ENCODE measurements around the gene RNASE7.

RNASE7 gene

DNA sequence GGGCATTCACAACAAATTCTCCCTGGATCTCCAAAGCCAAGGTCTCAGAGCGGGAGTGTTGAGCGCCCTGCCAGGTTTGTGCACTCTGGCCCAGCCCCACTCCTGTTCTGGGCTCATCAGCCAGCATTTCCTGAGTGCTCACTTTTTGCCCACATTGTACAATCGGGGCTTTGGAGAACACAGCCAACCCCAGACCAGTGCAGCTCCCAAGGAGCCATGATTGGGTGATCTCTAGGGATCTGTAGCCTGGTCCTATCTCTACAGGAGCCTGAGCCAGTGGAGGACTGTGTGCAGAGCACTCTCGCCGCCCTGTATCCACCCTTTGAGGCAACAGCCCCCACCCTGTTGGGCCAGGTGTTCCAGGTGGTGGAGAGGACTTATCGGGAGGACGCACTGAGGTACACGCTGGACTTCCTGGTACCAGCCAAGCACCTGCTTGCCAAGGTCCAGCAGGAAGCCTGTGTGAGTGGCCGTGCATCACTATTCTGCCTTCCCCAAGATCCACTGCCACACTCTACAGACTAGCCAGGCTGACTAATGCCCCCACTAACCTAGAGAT is 30.7 kb downstream of the RNASE7 start:
- TF ChIP-seq, protein P1, sequence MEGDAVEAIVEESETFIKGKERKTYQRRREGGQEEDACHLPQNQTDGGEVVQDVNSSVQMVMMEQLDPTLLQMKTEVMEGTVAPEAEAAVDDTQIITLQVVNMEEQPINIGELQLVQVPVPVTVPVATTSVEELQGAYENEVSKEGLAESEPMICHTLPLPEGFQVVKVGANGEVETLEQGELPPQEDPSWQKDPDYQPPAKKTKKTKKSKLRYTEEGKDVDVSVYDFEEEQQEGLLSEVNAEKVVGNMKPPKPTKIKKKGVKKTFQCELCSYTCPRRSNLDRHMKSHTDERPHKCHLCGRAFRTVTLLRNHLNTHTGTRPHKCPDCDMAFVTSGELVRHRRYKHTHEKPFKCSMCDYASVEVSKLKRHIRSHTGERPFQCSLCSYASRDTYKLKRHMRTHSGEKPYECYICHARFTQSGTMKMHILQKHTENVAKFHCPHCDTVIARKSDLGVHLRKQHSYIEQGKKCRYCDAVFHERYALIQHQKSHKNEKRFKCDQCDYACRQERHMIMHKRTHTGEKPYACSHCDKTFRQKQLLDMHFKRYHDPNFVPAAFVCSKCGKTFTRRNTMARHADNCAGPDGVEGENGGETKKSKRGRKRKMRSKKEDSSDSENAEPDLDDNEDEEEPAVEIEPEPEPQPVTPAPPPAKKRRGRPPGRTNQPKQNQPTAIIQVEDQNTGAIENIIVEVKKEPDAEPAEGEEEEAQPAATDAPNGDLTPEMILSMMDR (IDR thresholded peaks at IDR 0.05; ENCODE audit: insufficient read depth, low read length, poor library complexity, severe bottlenecking) = no peak
- no peak for DNase-seq (ENCODE audit: extremely low read depth, insufficient read length)
- no peaks in the 10 kb centered on the region for H3K36me3 ChIP-seq (ENCODE audit: control insufficient read depth, insufficient read depth, low read length)

DNA sequence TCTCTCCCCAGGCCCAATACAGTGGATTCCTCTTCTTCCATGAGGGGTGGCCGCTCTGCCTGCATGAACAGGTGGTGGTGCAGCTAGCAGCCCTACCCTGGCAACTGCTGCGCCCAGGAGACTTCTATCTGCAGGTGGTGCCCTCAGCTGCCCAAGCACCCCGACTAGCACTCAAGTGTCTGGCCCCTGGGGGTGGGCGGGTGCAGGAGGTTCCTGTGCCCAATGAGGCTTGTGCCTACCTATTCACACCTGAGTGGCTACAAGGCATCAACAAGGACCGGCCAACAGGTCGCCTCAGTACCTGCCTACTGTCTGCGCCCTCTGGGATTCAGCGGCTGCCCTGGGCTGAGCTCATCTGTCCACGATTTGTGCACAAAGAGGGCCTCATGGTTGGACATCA is 31.8 kb downstream of the RNASE7 start:
- H3K4me3 ChIP-seq (replicated peaks; ENCODE audit: low read depth, low read length) = no peak overlapping the region
- no peak for DNase-seq (ENCODE audit: extremely low read depth, insufficient read length)
- no peaks in the 10 kb centered on the region for H3K36me3 ChIP-seq (ENCODE audit: control insufficient read depth, insufficient read depth, low read length)
- TF ChIP-seq, protein P1 (IDR thresholded peaks at IDR 0.05; ENCODE audit: insufficient read depth, low read length, poor library complexity, severe bottlenecking) = no peak
- peaks cover 2% of the 10 kb centered on the region for H3K27me3 ChIP-seq (replicated peaks; ENCODE audit: control insufficient read depth, insufficient read depth, low read length)

More for the DNA sequence above, 30.7 kb downstream of the RNASE7 start:
- Histone ChIP-seq H3K27me3 (replicated peaks; ENCODE audit: control insufficient read depth, insufficient read depth, low read length) (peaks cover 5% of the 10 kb centered on the region), H3K4me3 (replicated peaks; ENCODE audit: low read depth, low read length) (no peak overlapping the region)

DNA sequence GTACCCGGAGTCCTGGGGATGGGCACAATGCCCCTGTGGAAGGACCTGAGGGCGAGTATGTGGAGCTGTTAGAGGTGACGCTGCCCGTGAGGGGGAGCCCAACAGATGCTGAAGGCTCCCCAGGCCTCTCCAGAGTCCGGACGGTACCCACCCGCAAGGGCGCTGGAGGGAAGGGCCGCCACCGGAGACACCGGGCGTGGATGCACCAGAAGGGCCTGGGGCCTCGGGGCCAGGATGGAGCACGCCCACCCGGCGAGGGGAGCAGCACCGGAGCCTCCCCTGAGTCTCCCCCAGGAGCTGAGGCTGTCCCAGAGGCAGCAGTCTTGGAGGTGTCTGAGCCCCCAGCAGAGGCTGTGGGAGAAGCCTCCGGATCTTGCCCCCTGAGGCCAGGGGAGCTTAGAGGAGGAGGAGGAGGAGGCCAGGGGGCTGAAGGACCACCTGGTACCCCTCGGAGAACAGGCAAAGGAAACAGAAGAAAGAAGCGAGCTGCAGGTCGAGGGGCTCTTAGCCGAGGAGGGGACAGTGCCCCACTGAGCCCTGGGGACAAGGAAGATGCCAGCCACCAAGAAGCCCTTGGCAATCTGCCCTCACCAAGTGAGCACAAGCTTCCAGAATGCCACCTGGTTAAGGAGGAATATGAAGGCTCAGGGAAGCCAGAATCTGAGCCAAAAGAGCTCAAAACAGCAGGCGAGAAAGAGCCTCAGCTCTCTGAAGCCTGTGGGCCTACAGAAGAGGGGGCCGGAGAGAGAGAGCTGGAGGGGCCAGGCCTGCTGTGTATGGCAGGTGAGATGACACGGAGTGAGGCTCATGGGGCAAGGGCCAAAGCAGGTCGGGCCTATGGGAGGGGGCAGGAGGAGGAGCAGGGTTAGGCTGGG is 32.5 kb downstream of the RNASE7 start:
- no peak for DNase-seq (ENCODE audit: extremely low read depth, insufficient read length)
- Histone ChIP-seq H3K27me3 (replicated peaks; ENCODE audit: control insufficient read depth, insufficient read depth, low read length) (peaks cover 2% of the 10 kb centered on the region), H3K4me3 (replicated peaks; ENCODE audit: low read depth, low read length) (no peak overlapping the region), H3K36me3 (ENCODE audit: control insufficient read depth, insufficient read depth, low read length) (no peaks in the 10 kb centered on the region)
- TF ChIP-seq, protein P1 (IDR thresholded peaks at IDR 0.05; ENCODE audit: insufficient read depth, low read length, poor library complexity, severe bottlenecking) = no peak

DNA sequence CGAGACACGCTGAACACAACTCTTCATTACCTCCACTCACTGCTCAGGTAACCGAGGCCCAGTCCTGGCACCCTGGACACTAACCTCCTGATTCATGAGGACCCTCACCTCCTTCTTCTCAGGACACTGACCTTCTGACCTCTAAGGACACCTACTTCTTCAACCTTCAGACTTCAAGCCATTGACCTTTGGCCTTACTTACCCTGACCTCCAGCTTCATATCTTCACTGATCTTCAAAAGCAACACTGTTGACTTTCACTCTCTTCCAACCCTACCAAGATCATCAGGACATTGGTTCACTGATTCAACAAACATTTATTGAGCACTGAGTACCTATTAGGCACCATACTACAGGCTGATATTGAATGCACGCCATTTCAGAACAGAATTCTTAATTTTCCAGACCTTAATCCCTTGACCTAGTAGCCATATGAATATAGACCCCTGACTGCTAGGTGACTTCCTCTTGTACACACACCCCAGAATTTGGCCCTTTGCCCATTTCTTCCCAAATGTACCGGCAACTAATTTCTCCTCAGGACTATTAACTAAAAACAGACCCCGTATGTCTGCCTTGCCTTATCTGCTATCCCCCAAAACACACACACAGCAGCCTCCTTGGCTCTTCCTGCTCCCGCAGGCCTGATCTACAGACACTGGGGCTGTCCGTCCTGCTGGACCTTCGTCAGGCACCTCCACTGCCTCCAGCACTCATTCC is 33.7 kb downstream of the RNASE7 start:
- no peak for DNase-seq (ENCODE audit: extremely low read depth, insufficient read length)
- H3K36me3 ChIP-seq (ENCODE audit: control insufficient read depth, insufficient read depth, low read length) = no peaks in the 10 kb centered on the region

GRCh38 chr14:21077672-21078071 is 35.5 kb downstream of the RNASE7 start:
- TF ChIP-seq, protein P1 (IDR thresholded peaks at IDR 0.05; ENCODE audit: insufficient read depth, low read length, poor library complexity, severe bottlenecking) = no peak
- Histone ChIP-seq H3K4me3 (replicated peaks; ENCODE audit: low read depth, low read length) (no peak overlapping the region), H3K27me3 (replicated peaks; ENCODE audit: control insufficient read depth, insufficient read depth, low read length) (peaks cover 2% of the 10 kb centered on the region), H3K36me3 (ENCODE audit: control insufficient read depth, insufficient read depth, low read length) (no peaks in the 10 kb centered on the region)
- no peak for DNase-seq (ENCODE audit: extremely low read depth, insufficient read length)

More for the DNA sequence above, 33.7 kb downstream of the RNASE7 start:
- H3K4me3 ChIP-seq (replicated peaks; ENCODE audit: low read depth, low read length) = no peak overlapping the region
- TF ChIP-seq, protein P1 (IDR thresholded peaks at IDR 0.05; ENCODE audit: insufficient read depth, low read length, poor library complexity, severe bottlenecking) = no peak
- peaks cover 2% of the 10 kb centered on the region for H3K27me3 ChIP-seq (replicated peaks; ENCODE audit: control insufficient read depth, insufficient read depth, low read length)

All from GM06990 (cell line).